PC-9 (cell line): ENCODE measurements around the gene LHX8. TPM values are rescaled to one million over a fixed set of nuclear protein-coding genes. Genes with fewer than 3 reads are reported as not detected.

ENCODE experiments used
- BruUV-seq: library from RNA; stranded (reverse); fragments of 400-500 nt; replicated peaks from 2 replicates; lab custom pipeline; 2021; lab: Mats Ljungman, UMichigan
- CTCF ChIA-PET: fragments of 300-600 bp; sonication (Branson Sonifier 250); formaldehyde crosslinking; loops from one replicate; lab custom pipeline; 2022; ENCODE audit warnings: antibody characterized with exemption; lab: Charles Lee
- POLR2A ChIA-PET: fragments of 300-600 bp; sonication (Branson Sonifier 250); formaldehyde crosslinking; loops from one replicate; lab custom pipeline; 2022; ENCODE audit warnings: antibody characterized with exemption; ENCODE audit not compliant: unreplicated experiment; lab: Charles Lee
- DNase-seq, 2 experiments: peaks; one replicate each; pipeline versions ENCODE4 v3.0.0 to v3.0.0-alpha.2; 2015 to 2022; ENCODE audit warnings: mixed read lengths in 1 of 2
- H2AFZ ChIP-seq: fragments of 200-600 bp; sonication (generic); 2 replicates; pipeline ENCODE4 v1.8.1; 2017; ENCODE audit warnings: antibody characterized with exemption
- H3F3A ChIP-seq: fragments of 200-600 bp; sonication (generic); 2 replicates; pipeline ENCODE4 v1.8.1; 2017; ENCODE audit warnings: antibody characterized with exemption, mild to moderate bottlenecking, low read depth; ENCODE audit not compliant: insufficient read depth
- H3K27ac ChIP-seq: fragments of 200-600 bp; sonication (generic); 2 replicates; pipeline ENCODE4 v1.6.1; 2016; ENCODE audit warnings: mixed run types
- H3K27me3 ChIP-seq: fragments of 200-600 bp; sonication (generic); 2 replicates; pipeline ENCODE4 v1.6.1; 2016; ENCODE audit warnings: low read depth, mixed run types; ENCODE audit not compliant: insufficient read depth
- H3K36me3 ChIP-seq: fragments of 200-600 bp; sonication (generic); 2 replicates; pipeline ENCODE4 v1.6.1; 2016; ENCODE audit warnings: low read depth, mixed run types
- H3K4me1 ChIP-seq: fragments of 200-600 bp; sonication (generic); replicated peaks from 2 replicates; pipeline ENCODE4 v1.6.1; 2016; ENCODE audit warnings: mixed run types; ENCODE audit not compliant: insufficient read depth
- H3K4me2 ChIP-seq: fragments of 200-600 bp; sonication (generic); 2 replicates; pipeline ENCODE4 v1.6.1; 2017; ENCODE audit warnings: mixed run types
- H3K4me3 ChIP-seq: fragments of 200-600 bp; sonication (generic); 2 replicates; pipeline ENCODE4 v1.6.1; 2016; ENCODE audit warnings: mixed run types
- H3K79me2 ChIP-seq: fragments of 200-600 bp; sonication (generic); 2 replicates; pipeline ENCODE4 v1.6.1; 2017; ENCODE audit warnings: low read depth, mixed run types
- H3K9me2 ChIP-seq: fragments of 200-600 bp; sonication (generic); 2 replicates; pipeline ENCODE4 v1.8.1; 2017; ENCODE audit warnings: mild to moderate bottlenecking; ENCODE audit not compliant: insufficient read depth
- H3K9me3 ChIP-seq: fragments of 200-600 bp; sonication (generic); 2 replicates; pipeline ENCODE4 v1.8.1; 2016; ENCODE audit warnings: low read depth; ENCODE audit not compliant: insufficient read depth
- H4K20me1 ChIP-seq: fragments of 200-600 bp; sonication (generic); 2 replicates; pipeline ENCODE4 v1.8.1; 2017; ENCODE audit not compliant: insufficient read depth
- EZH2 ChIP-seq: fragments of 200-600 bp; sonication (generic); IDR thresholded peaks from 2 replicates; pipeline ENCODE4 v1.8.0; 2017; ENCODE audit warnings: antibody characterized with exemption, low read depth
- intact Hi-C: fragments of 100-400 bp; cut with micrococcal nuclease; formaldehyde crosslinking; loops from one replicate; pipeline ENCODE4 v1.10.0; 2022; ENCODE audit not compliant: unreplicated experiment
- total RNA-seq: library from RNA; stranded (reverse); gene quantifications from 2 replicates; pipeline ENCODE4 v1.2.3, GENCODE V29; 2021
- TF ChIP-seq, protein P1 (sequence below): fragments of 200-600 bp; sonication (generic); conservative IDR thresholded peaks from 2 replicates; pipeline ENCODE4 v1.6.1; 2017; ENCODE audit warnings: mixed run types, antibody characterized with exemption, mild to moderate bottlenecking, moderate library complexity

Gene LHX8
- total RNA-seq, 1 experiment from 2014 or later, result not detected

DNA sequence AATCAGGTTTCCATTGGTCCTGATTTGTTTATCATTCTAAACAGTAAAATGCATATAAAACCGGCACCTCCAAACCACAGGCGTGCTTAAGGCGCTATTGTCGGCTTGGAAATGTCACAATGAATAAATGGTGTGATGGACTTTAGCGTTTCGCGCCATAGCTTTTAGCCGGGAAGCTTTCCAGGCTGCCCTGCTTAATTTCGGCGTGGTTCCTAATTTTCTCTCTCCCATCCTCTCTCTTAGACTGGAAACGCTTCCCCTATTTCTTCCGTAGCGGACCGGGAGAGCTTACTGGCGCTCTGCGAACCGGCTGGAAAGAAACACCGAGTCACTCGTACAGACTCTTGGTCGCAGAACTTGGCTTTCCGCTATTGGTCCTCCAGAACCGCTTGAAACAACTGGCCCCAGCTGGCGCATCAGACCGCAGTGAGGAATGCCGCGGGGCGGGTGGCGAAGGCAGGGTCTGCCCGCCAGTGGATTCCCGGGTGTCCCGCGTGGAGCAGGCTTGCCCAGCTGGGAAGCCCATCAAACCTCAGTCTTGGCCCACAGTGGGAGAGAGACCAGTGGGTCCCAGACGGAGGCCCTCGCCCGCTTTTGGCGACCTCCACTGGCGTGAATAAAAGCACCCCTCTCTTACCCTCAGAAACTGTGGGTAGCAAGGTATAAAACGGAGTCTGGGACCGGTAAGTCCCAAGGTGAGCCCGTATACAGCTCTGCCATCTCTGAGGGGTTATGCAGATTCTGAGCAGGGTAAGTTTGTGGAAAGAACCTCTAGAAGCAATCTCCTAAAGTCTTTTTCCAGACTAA lies 4.0 kb upstream of the LHX8 start:
- Histone ChIP-seq H3K9me2 (no peaks in the 10 kb centered on the region), H3K79me2 (no peaks in the 10 kb centered on the region), H3K27me3 (peaks cover 26% of the 10 kb centered on the region; the same call in 1 of the 2 replicates), H3K9me3 (no peaks in the 10 kb centered on the region), H3K4me2 (no peak overlapping the region), H3K4me3 (no peak overlapping the region), H3K27ac (no peak overlapping the region), H3F3A (no peaks in the 10 kb centered on the region), H4K20me1 (no peaks in the 10 kb centered on the region), H3K4me1 (no peaks in the 10 kb centered on the region), H2AFZ (no peak overlapping the region), H3K36me3 (no peaks in the 10 kb centered on the region)
- no peak for TF ChIP-seq EZH2
- TF ChIP-seq, protein P1, sequence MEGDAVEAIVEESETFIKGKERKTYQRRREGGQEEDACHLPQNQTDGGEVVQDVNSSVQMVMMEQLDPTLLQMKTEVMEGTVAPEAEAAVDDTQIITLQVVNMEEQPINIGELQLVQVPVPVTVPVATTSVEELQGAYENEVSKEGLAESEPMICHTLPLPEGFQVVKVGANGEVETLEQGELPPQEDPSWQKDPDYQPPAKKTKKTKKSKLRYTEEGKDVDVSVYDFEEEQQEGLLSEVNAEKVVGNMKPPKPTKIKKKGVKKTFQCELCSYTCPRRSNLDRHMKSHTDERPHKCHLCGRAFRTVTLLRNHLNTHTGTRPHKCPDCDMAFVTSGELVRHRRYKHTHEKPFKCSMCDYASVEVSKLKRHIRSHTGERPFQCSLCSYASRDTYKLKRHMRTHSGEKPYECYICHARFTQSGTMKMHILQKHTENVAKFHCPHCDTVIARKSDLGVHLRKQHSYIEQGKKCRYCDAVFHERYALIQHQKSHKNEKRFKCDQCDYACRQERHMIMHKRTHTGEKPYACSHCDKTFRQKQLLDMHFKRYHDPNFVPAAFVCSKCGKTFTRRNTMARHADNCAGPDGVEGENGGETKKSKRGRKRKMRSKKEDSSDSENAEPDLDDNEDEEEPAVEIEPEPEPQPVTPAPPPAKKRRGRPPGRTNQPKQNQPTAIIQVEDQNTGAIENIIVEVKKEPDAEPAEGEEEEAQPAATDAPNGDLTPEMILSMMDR, result no peak
- ChIA-PET CTCF (no interaction called here), POLR2A (no interaction called here)
- no TSS peak for BruUV-seq
- no peak for DNase-seq
- intact Hi-C loops, result no loop called here

DNA sequence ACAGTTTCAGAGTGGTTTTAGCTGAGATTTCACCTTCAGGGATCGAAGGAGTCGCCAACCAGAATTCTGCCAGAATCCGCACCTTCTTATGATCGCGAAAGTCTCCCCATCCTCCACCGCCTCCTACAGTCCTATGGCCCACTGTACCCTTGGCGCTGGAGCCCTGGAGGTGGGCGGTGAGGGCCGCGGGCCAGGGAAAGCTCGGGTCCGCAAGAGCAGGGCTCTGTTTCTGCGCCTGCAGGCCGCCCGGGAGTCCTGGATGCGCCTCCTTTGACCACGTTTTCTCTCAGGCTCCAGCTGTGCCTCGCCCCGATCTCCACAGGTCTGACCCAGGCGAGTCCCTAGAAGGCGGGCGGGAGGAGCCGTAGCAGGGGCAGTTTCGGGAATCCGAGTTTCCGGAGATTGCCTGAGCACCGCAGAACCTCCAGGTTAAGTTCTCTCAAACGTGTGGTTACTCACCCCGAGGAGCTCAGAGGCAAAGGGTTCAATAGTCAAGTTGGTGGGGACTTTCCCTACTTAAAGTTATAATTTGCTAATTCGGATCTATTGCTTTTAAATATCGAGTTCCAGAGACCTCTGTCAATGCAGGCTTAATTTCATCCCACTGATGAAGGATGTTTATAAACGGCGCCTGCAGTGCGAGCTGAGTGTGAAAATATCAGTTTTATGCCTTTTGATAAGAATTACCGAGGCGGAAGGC lies 3.2 kb upstream of the LHX8 start:
- Histone ChIP-seq H2AFZ (no peak overlapping the region), H3K4me2 (no peak overlapping the region), H3K79me2 (no peaks in the 10 kb centered on the region), H3K4me1 (no peaks in the 10 kb centered on the region), H4K20me1 (no peaks in the 10 kb centered on the region), H3K27ac (no peak overlapping the region), H3K36me3 (no peaks in the 10 kb centered on the region), H3K9me3 (no peaks in the 10 kb centered on the region), H3K4me3 (no peak overlapping the region), H3K9me2 (no peaks in the 10 kb centered on the region), H3K27me3 (peaks cover 26% of the 10 kb centered on the region; the same call in 1 of the 2 replicates), H3F3A (no peaks in the 10 kb centered on the region)
- TF ChIP-seq, protein P1, result no peak
- TF ChIP-seq EZH2, result no peak
- ChIA-PET CTCF (no interaction called here), POLR2A (no interaction called here)
- intact Hi-C loops, result no loop called here
- no TSS peak for BruUV-seq
- no peak for DNase-seq

DNA sequence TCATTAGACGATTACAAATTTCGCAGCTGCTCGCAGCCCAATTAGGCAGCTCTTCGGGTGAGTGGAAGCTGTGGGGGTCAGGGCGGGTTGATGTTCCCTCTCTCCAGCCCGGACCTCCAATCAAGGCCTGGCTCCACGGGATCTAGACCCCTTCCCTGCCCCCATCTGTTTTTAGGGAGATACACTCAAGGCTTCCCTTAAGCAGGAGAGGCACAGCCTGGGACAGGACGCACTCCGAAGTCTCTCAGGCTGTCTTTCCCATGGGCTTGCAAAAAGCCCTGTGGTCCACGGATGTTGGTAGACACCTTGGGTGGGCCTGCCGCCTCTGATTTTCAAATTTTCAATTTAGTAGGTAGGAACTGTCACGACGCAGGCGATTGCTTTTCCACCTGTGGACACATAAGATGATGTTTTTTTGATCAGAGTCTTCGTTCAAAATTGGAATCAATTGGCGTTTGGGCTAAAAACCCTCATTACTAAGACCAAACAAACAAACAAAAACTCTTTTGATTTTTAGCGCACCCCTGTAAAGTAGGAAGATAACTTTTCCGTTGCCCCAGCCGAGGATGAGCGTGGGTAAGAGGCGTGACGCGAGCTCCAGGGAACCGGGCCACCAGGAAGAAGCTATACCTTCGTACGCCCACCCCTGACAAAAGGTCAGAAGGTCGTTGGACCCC lies 2.5 kb upstream of the LHX8 start:
- no peaks in the 10 kb centered on the region for H3K4me1 ChIP-seq
- H3K9me3 ChIP-seq, result no peaks in the 10 kb centered on the region
- CTCF ChIA-PET, result no interaction called here
- no peak for TF ChIP-seq EZH2
- TF ChIP-seq, protein P1, result no peak
- H3K27ac ChIP-seq, result no peak overlapping the region
- H3K36me3 ChIP-seq, result no peaks in the 10 kb centered on the region
- no peak overlapping the region for H2AFZ ChIP-seq
- no peak overlapping the region for H3K4me3 ChIP-seq
- H4K20me1 ChIP-seq, result no peaks in the 10 kb centered on the region
- H3K27me3 ChIP-seq, result peaks cover 26% of the 10 kb centered on the region; the same call in 1 of the 2 replicates
- intact Hi-C loops, result no loop called here
- no peaks in the 10 kb centered on the region for H3K79me2 ChIP-seq
- POLR2A ChIA-PET, result no interaction called here
- no peaks in the 10 kb centered on the region for H3K9me2 ChIP-seq
- no peaks in the 10 kb centered on the region for H3F3A ChIP-seq
- H3K4me2 ChIP-seq, result no peak overlapping the region
- no TSS peak for BruUV-seq
- DNase-seq, result no peak
